ENCODE measurements around the gene TRIM42. TPM values are rescaled to one million over a fixed set of nuclear protein-coding genes. Genes with fewer than 3 reads are reported as not detected.
A peak's percentile ranks its signal among the peaks of the same experiment; 100 is the strongest.

TRIM42 gene
- total RNA-seq, 1 experiment from 2014 or later = not detected

DNA sequence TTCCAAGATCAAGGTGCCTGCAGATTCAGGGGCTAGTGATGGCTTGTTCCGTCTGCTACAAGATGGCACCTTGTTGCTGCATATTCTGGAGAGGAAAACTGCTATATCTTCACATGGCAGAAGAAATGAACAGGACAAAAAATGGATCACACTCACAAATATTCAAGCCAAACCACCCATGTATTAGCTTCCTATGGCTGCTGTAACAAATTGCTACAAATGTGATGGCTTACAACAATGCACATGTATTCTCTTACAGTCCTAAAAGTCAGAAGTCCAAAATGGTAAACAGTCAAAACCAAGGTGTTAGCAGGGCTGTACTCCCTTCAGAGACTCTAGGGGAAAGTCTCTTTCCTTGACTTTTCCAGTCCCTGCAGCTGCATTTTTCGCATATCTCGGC, 55.8 kb downstream of the TRIM42 start:
- H3K4me1 ChIP-seq = peaks cover under 1% of the 10 kb centered on the region; the same call in 1 of the 2 replicates
- H3K36me3 Mint-ChIP-seq (ENCODE audit: insufficient read depth, unreplicated experiment) = no peaks in the 10 kb centered on the region
- H3K4me1 Mint-ChIP-seq (ENCODE audit: low read depth, unreplicated experiment) = peaks cover 7% of the 10 kb centered on the region
- no peak overlapping the region for H3K4me3 ChIP-seq (ENCODE audit: low read depth, low read length)
- TF ChIP-seq CTCF (IDR thresholded peaks at IDR 0.05; ENCODE audit: insufficient read depth in 1 of 2, low read depth in 1 of 2, low read length in 1 of 2, severe bottlenecking in 1 of 2, unreplicated experiment in 1 of 2) = no peak
- ChIA-PET POLR2A (no interaction called here), CTCF (no interaction called here)
- DNase-seq = no peak
- no TSS peak for BruUV-seq (replicated peaks)
- intact Hi-C loops (cut with micrococcal nuclease; ENCODE audit: unreplicated experiment) = no loop called here
- no peaks in the 10 kb centered on the region for H3K27me3 Mint-ChIP-seq (ENCODE audit: insufficient read depth, unreplicated experiment)
- H3K9me3 ChIP-seq = 0 out of 2 replicates have a peak, but pooled peaks cover 3% of the 10 kb centered on the region
- H3K4me3 Mint-ChIP-seq (ENCODE audit: unreplicated experiment) = no peak overlapping the region
- no peaks in the 10 kb centered on the region for H3K27me3 ChIP-seq (replicated peaks; ENCODE audit: control insufficient read depth, insufficient read depth, low read length)
- H3K36me3 ChIP-seq (ENCODE audit: control insufficient read depth, insufficient read depth, low read length) = no peaks in the 10 kb centered on the region
- peaks cover 10% of the 10 kb centered on the region for H3K9me3 Mint-ChIP-seq (ENCODE audit: unreplicated experiment)
- peak overlapping the region; percentile 21 for H3K27ac Mint-ChIP-seq (ENCODE audit: unreplicated experiment)

GRCh38 chr3:140736863-140737460, 59.1 kb downstream of the TRIM42 start:
- H3K27me3 Mint-ChIP-seq (ENCODE audit: insufficient read depth, unreplicated experiment) = no peaks in the 10 kb centered on the region
- H3K36me3 Mint-ChIP-seq (ENCODE audit: insufficient read depth, unreplicated experiment) = no peaks in the 10 kb centered on the region
- Histone ChIP-seq H3K27me3 (replicated peaks; ENCODE audit: control insufficient read depth, insufficient read depth, low read length) (no peaks in the 10 kb centered on the region), H3K36me3 (ENCODE audit: control insufficient read depth, insufficient read depth, low read length) (no peaks in the 10 kb centered on the region), H3K4me1 (no peaks in the 10 kb centered on the region), H3K4me3 (ENCODE audit: low read depth, low read length) (no peak overlapping the region), H3K9me3 (0 out of 2 replicates have a peak, but pooled peaks cover 3% of the 10 kb centered on the region)
- no peak overlapping the region for H3K4me3 Mint-ChIP-seq (ENCODE audit: unreplicated experiment)
- BruUV-seq (replicated peaks) = no TSS peak
- ChIA-PET POLR2A (no interaction called here), CTCF (interaction anchor here (0.6 kb wide), 1 partner anchor 117 kb away, joined by 4 read pairs; no protein-coding TSS in a partner anchor)
- peaks cover 10% of the 10 kb centered on the region for H3K9me3 Mint-ChIP-seq (ENCODE audit: unreplicated experiment)
- intact Hi-C loops (cut with micrococcal nuclease; ENCODE audit: unreplicated experiment) = loop anchor here (1.0 to 5.0 kb wide), 5 partner anchors 100 to 801 kb away; no protein-coding TSS in a partner anchor
- H3K27ac Mint-ChIP-seq (ENCODE audit: unreplicated experiment) = no peak overlapping the region
- DNase-seq = peak; percentile 59 to 71
- peaks cover 7% of the 10 kb centered on the region for H3K4me1 Mint-ChIP-seq (ENCODE audit: low read depth, unreplicated experiment)
- peak; percentile 63 to 68 for TF ChIP-seq CTCF (IDR thresholded peaks at IDR 0.05; ENCODE audit: insufficient read depth in 1 of 2, low read depth in 1 of 2, low read length in 1 of 2, severe bottlenecking in 1 of 2, unreplicated experiment in 1 of 2)

DNA sequence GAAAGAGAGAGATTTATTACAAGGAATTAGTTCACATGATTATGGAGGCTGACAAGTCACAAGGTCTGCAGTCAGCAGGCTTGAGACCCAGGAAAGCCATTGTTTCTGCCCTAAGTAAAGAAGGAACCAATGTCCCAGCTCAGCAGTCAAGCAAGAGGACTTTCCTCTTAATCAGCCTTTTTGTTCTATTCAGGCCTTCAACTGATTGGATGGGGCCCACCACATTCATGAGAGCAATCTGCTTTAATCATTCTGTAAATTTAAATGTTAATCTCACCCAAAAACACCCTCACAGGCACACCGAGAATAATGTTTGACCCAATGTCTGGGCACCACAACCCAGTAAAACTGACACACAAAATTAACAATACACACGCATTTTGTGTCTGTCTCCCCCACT, 64.3 kb downstream of the TRIM42 start:
- ChIA-PET CTCF (no interaction called here), POLR2A (no interaction called here)
- BruUV-seq (replicated peaks) = no TSS peak
- no peak overlapping the region for H3K4me3 Mint-ChIP-seq (ENCODE audit: unreplicated experiment)
- Histone ChIP-seq H3K4me1 (no peaks in the 10 kb centered on the region), H3K36me3 (ENCODE audit: control insufficient read depth, insufficient read depth, low read length) (no peaks in the 10 kb centered on the region), H3K4me3 (ENCODE audit: low read depth, low read length) (no peak overlapping the region), H3K27me3 (replicated peaks; ENCODE audit: control insufficient read depth, insufficient read depth, low read length) (no peaks in the 10 kb centered on the region), H3K9me3 (no peaks in the 10 kb centered on the region)
- peaks cover 3% of the 10 kb centered on the region for H3K27me3 Mint-ChIP-seq (ENCODE audit: insufficient read depth, unreplicated experiment)
- H3K27ac Mint-ChIP-seq (ENCODE audit: unreplicated experiment) = no peak overlapping the region
- peaks cover 8% of the 10 kb centered on the region for H3K4me1 Mint-ChIP-seq (ENCODE audit: low read depth, unreplicated experiment)
- peaks cover 11% of the 10 kb centered on the region for H3K9me3 Mint-ChIP-seq (ENCODE audit: unreplicated experiment)
- H3K36me3 Mint-ChIP-seq (ENCODE audit: insufficient read depth, unreplicated experiment) = no peaks in the 10 kb centered on the region
- no peak for DNase-seq
- intact Hi-C loops (cut with micrococcal nuclease; ENCODE audit: unreplicated experiment) = no loop called here
- TF ChIP-seq CTCF (IDR thresholded peaks at IDR 0.05; ENCODE audit: insufficient read depth in 1 of 2, low read depth in 1 of 2, low read length in 1 of 2, severe bottlenecking in 1 of 2, unreplicated experiment in 1 of 2) = no peak
